Epithelial cell of proximal tubule (primary cell): ENCODE measurements around the gene FBXL20. TPM values are rescaled to one million over a fixed set of nuclear protein-coding genes. Genes with fewer than 3 reads are reported as not detected.

Experiments
- DNase-seq: peaks from one replicate; pipeline ENCODE4 v3.0.0-alpha.2; 2011; ENCODE audit warnings: low read depth
- H3K4me3 ChIP-seq: 2 replicates; pipeline ENCODE4 v1.5.1; 2011; ENCODE audit warnings: low read depth, mild to moderate bottlenecking, low read length
- CTCF ChIP-seq: conservative IDR thresholded peaks from 2 replicates; pipeline ENCODE4 v1.5.1; 2012; ENCODE audit warnings: low read depth, mild to moderate bottlenecking, low read length
- total RNA-seq: library from RNA; depleted of rRNA; stranded (reverse); fragments of >200 nt; gene quantifications from 2 replicates; pipeline ENCODE4 v1.2.3, GENCODE V29; 2015

FBXL20 gene
- total RNA-seq, 1 donor from 2014 or later, result 9.3 TPM

GRCh38 chr17:39361064-39361463, 40.4 kb downstream of the FBXL20 start:
- DNase-seq, result no peak
- no peak overlapping the region for H3K4me3 ChIP-seq
- no peak for TF ChIP-seq CTCF

- H3K4me3 ChIP-seq, result no peak overlapping the region
- no peak for TF ChIP-seq CTCF
- no peak for DNase-seq
These were observed 40.9 kb downstream of the FBXL20 start for GRCh38 chr17:39360537-39360936.

GRCh38 chr17:39359994-39360393, 41.4 kb downstream of the FBXL20 start:
- no peak for TF ChIP-seq CTCF
- DNase-seq, result no peak

GRCh38 chr17:39357986-39358385, 43.4 kb downstream of the FBXL20 start:
- no peak for DNase-seq
- TF ChIP-seq CTCF, result no peak
- no peak overlapping the region for H3K4me3 ChIP-seq

More at GRCh38 chr17:39359994-39360393, 41.4 kb downstream of the FBXL20 start:
- H3K4me3 ChIP-seq, result no peak overlapping the region

GRCh38 chr17:39357488-39357887, 43.9 kb downstream of the FBXL20 start:
- H3K4me3 ChIP-seq, result no peak overlapping the region
- TF ChIP-seq CTCF, result no peak
- DNase-seq, result no peak

- TF ChIP-seq CTCF, result no peak
- H3K4me3 ChIP-seq, result no peak overlapping the region
- no peak for DNase-seq
These were observed 48.4 kb downstream of the FBXL20 start for GRCh38 chr17:39352986-39353385.

GRCh38 chr17:39352511-39352910, 48.9 kb downstream of the FBXL20 start:
- no peak for TF ChIP-seq CTCF
- H3K4me3 ChIP-seq, result no peak overlapping the region
- no peak for DNase-seq
